ENCODE results near the gene CYP27A1. TPM values are rescaled to one million over a fixed set of nuclear protein-coding genes. Genes with fewer than 3 reads are reported as not detected.
"Not testable (repeated sequence)": the region's sequence is repeated elsewhere in the genome, so short reads cannot be mapped to it uniquely, and the experiment has no call there.

The CYP27A1 gene
- total RNA-seq, 1 donor, result 4.7 TPM

- TF ChIP-seq, protein P1, sequence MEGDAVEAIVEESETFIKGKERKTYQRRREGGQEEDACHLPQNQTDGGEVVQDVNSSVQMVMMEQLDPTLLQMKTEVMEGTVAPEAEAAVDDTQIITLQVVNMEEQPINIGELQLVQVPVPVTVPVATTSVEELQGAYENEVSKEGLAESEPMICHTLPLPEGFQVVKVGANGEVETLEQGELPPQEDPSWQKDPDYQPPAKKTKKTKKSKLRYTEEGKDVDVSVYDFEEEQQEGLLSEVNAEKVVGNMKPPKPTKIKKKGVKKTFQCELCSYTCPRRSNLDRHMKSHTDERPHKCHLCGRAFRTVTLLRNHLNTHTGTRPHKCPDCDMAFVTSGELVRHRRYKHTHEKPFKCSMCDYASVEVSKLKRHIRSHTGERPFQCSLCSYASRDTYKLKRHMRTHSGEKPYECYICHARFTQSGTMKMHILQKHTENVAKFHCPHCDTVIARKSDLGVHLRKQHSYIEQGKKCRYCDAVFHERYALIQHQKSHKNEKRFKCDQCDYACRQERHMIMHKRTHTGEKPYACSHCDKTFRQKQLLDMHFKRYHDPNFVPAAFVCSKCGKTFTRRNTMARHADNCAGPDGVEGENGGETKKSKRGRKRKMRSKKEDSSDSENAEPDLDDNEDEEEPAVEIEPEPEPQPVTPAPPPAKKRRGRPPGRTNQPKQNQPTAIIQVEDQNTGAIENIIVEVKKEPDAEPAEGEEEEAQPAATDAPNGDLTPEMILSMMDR (IDR thresholded peaks at IDR 0.05; ENCODE audit: insufficient read depth, low read depth, low read length), result no peak
- no peak for DNase-seq (ENCODE audit: low read depth)
- H3K4me3 ChIP-seq (ENCODE audit: low read depth, low read length), result no peak overlapping the region
These were observed 50.6 kb downstream of the CYP27A1 start for GRCh38 chr2:218832520-218832919.

DNA sequence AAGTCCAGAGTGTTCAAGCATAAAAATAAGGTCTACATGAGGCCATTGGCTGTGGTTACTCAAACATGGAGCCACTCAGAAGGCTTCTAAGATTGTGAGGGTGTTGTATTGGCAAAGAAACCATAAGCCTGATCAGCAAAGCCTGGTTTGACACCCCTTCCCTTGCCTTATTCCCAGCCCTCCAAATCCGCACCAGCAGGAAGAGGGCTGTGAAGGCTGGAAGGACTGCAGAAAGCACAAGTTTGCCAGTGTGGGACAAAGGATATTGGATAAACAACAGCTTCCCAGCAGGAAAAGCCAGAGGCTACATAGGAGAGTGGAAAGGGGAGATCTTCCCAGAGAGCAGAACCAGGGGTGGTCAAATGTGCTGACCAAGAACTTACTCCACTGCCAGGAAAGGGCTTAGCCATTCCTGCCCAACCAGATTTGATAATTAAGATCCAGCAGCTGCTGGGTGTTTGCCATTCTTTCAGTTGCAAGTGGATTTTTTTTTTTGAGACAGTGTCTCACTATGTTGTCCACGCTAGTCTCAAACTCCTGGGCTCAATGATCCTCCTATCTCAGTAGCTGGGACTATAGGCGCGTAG, 51.2 kb downstream of the CYP27A1 start:
- H3K4me3 ChIP-seq (ENCODE audit: low read depth, low read length), result no peak overlapping the region
- TF ChIP-seq, protein P1 (IDR thresholded peaks at IDR 0.05; ENCODE audit: insufficient read depth, low read depth, low read length), result no peak
- no peak for DNase-seq (ENCODE audit: low read depth)

GRCh38 chr2:218834685-218835084, 52.7 kb downstream of the CYP27A1 start:
- no peak for DNase-seq (ENCODE audit: low read depth)
- TF ChIP-seq, protein P1 (IDR thresholded peaks at IDR 0.05; ENCODE audit: insufficient read depth, low read depth, low read length), result no peak

DNA sequence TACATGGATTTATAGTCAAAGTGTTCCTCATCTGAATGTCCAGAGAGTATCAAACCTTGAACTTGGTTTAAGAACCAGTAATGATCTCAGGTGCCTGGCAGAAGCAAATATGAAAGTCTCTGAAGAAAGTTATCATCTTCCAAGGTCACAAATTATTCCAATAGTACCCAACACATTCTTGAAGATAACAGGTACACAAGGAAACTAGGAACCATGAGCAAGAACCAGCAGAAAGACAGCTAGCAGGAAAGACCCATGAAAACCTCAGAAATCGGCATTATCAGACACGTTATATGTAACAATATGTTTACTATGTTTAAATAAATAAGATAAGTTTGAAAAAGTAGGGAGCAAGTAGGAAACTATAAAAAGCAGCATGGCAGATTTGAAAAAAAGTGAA, 55.5 kb downstream of the CYP27A1 start:
- TF ChIP-seq, protein P1 (IDR thresholded peaks at IDR 0.05; ENCODE audit: insufficient read depth, low read depth, low read length), result no peak
- no peak for DNase-seq (ENCODE audit: low read depth)
- no peak overlapping the region for H3K4me3 ChIP-seq (ENCODE audit: low read depth, low read length)

More at GRCh38 chr2:218834685-218835084, 52.7 kb downstream of the CYP27A1 start:
- no peak overlapping the region for H3K4me3 ChIP-seq (ENCODE audit: low read depth, low read length)

DNA sequence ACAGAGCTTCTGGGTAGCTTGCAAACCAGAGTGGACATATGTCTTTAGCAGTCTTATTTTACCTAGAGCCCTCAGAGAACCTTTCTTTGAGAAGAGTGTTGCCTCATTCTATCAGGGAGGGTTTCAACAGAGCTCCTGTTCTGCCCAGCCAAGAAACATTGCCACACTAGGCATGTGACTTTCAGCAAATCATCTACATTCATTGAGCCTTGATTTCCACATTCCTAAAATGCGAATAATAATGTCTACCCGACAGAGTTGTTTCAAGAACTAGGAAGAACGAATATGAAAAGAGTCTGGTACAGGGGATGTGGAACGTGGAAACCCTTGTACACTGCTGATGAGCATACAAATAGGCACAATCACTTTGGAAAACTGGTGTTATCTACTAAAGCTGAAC, 57.5 kb downstream of the CYP27A1 start:
- peak; percentile 68 for DNase-seq (ENCODE audit: low read depth)
- no peak overlapping the region for H3K4me3 ChIP-seq (ENCODE audit: low read depth, low read length)
- TF ChIP-seq, protein P1 (IDR thresholded peaks at IDR 0.05; ENCODE audit: insufficient read depth, low read depth, low read length), result no peak

GRCh38 chr2:218839888-218840287, 57.9 kb downstream of the CYP27A1 start:
- no peak for DNase-seq (ENCODE audit: low read depth)
- H3K4me3 ChIP-seq (ENCODE audit: low read depth, low read length), result no peak overlapping the region
- TF ChIP-seq, protein P1 (IDR thresholded peaks at IDR 0.05; ENCODE audit: insufficient read depth, low read depth, low read length), result no peak

- not testable (repeated sequence) for H3K4me3 ChIP-seq (ENCODE audit: low read depth, low read length); DNase-seq (ENCODE audit: low read depth)
These were observed 62.4 kb downstream of the CYP27A1 start for GRCh38 chr2:218844334-218844733.

DNA sequence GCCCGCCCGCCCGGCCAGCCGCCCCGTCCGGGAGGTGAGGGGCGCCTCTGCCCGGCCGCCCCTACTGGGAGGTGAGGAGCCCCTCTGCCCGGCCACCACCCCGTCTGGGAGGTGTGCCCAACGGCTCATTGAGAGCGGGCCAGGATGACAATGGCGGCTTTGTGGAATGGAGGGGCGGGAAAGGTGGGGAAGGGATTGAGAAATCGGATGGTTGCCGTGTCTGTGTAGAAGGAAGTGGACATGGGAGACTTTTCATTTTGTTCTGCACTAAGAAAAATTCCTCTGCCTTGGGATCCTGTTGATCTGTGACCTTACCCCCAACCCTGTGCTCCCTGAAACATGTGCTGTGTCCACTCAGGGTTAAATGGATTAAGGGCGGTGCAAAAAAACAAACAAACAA, 65.0 kb downstream of the CYP27A1 start:
- DNase-seq (ENCODE audit: low read depth); H3K4me3 ChIP-seq (ENCODE audit: low read depth, low read length): not testable (repeated sequence)

Measured in fibroblast of villous mesenchyme (primary cell).